Middle frontal gyrus (tissue), 1 donor: ENCODE measurements around the gene ABCG5.

Experiments used
- DNase-seq: peaks from one replicate; pipeline ENCODE4 v3.0.0-alpha.2; 2015; ENCODE audit warnings: low spot score; ENCODE audit errors: extremely low spot score

ABCG5 gene

GRCh38 chr2:43842866-43843226 is 4.2 kb upstream of the ABCG5 start:
- no peak for DNase-seq

- no peak for DNase-seq
Observed at GRCh38 chr2:43841949-43842865, 3.6 kb upstream of the ABCG5 start.

GRCh38 chr2:43840965-43841364 is 2.3 kb upstream of the ABCG5 start:
- DNase-seq, result no peak

GRCh38 chr2:43839776-43840564 is 1.3 kb upstream of the ABCG5 start:
- no peak for DNase-seq

GRCh38 chr2:43837831-43838559 is 644 bp downstream of the ABCG5 start:
- DNase-seq, result no peak

- no peak for DNase-seq
Observed at GRCh38 chr2:43837033-43837432, 1.6 kb downstream of the ABCG5 start.

DNA sequence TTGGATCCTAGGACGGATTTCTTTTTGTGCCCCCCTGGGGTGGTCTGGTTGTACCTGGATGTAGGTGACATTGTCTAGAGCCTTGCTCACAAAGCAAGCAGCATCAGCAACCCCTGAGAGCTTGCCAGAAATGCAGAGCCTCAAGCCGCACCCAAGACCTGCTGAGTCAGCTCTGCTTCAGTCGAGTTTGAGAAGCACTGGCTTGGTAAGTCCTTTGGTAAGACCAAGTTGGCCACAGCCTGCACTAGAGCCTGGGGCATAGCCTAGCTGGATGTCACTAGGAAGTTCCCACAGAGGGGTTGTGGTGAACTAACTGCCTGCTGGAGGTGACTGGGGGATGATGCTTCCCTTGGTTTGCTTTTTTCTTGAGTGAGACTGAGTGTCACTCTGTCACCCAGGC is 6.2 kb downstream of the ABCG5 start:
- DNase-seq, result no peak

GRCh38 chr2:43831543-43832294 is 6.9 kb downstream of the ABCG5 start:
- no peak for DNase-seq

- no peak for DNase-seq
Observed at GRCh38 chr2:43826305-43827250, 12.1 kb downstream of the ABCG5 start.

DNA sequence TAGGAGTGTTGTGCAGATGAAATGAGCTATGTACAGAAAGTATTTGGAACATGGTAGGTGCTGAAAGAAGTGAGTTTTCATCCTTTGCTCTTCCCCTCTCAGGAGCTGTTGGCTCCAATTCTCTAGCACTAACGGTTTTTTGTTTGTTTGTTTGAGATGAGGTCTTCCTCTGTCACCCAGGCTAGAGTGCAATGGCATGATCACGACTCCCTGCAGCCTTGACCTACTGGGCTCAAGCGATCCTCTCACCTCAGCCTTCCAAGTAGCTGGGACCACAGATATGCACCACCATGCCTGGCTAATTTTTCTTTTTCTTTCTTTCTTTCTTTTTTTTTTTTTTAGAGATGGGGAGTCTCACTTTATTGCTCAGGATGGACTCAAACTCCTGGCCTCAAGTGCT is 12.8 kb downstream of the ABCG5 start:
- DNase-seq, result no peak

GRCh38 chr2:43824951-43825493 is 13.6 kb downstream of the ABCG5 start:
- no peak for DNase-seq

DNA sequence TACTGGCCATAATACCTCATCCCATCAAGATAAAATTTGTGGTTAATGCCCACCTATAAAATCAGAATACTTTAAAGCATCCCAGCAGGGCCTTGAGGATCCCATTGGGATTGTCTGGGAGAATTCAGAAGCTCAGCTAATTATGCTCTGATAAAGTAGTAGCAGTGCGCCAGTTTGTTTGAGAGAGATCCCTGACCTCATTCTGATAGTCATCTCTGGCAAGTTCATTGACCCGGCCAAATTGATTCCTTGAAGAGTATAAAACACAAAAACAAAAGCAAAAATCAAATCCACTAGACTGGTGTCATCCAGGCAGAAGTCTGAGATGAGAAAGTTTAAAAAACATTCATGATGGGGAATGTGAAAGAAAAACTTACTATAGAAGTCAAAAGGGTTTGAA is 14.1 kb downstream of the ABCG5 start:
- DNase-seq, result no peak

DNA sequence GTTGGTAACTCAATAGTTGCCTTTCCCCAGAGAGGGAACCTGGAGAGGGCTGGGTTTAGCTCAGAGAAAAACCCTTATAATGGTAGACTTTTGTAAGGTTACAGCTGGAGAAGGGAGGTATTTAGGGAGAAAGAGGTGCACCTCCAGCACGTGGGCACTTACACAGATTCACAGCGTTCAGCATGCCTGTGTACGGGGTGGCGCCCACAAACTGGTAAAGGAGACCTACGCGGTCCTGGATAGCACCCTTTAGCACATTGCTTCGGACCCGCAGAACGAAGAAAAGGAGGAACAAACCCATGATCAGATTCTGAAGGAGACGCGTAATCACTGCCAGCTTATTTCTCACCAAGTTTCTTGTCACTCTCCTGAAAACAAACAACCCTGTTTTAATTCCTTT is 14.9 kb downstream of the ABCG5 start:
- no peak for DNase-seq

DNA sequence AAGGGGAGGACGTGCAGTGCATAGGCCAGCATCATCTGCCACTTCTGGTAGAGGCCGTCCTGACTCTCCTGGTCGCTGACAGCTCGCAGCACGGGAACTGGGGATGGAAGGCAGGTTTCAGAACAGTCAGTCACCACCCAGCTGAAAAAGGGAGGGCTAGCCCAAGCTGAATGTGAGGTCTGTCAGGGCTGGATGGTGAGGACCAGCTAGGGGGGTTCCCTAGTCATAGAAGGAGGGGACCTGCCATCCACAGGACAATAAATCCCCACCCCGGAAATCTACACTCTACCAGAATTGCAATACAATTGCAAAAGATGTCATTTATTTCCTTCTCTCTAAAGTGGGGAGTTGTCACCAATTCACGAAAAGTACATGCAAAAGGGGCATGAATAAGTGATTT is 15.8 kb downstream of the ABCG5 start:
- DNase-seq, result no peak

DNA sequence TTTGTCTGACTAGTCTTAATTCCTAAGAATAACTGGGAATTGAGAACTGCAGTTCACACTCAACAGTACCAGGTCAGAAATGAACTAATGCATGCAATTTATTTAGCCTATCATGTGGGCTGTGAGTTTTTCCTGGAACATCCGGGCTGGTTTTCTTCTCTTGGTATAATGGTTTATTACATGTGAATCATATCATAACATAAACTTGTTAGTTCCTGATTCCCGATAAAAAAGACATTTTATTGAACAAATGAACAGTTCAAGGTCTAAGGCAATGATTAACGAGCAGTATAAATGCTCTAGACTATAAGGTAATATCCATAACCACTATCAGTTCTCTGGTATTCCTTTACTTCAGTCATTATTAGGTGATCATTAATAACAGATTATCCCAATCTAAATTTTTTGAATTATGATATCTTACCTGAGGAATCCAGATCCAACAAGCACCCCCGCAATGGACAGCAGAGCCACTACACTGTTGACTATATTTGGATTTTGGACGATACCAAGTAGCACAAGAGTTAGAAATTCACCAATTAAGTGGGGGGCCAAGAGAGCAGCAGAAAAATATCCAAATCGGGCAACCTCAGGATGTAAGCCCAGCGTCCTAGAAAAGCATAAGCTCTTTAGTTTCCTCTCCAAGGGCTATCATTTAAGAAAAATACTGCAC is 19.0 kb downstream of the ABCG5 start:
- DNase-seq, result no peak

DNA sequence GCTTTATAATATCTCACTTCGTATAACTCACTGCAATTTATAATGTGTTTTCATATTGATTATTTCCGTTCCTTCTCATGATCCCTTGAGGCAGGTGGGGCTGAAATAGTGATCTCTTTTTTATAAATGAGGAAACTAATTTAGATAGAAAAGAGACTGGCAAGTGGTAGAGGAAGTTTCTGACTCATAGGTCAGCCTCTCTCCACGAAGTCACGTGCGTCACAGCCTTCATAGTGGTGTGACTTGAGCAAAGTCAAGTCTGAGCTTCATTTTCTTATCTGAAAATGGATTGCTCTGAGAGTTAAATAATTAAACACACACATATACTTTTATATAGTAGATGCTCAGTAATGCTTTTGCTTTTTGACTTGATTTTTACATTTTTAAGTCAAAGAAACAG is 19.9 kb downstream of the ABCG5 start:
- no peak for DNase-seq

DNA sequence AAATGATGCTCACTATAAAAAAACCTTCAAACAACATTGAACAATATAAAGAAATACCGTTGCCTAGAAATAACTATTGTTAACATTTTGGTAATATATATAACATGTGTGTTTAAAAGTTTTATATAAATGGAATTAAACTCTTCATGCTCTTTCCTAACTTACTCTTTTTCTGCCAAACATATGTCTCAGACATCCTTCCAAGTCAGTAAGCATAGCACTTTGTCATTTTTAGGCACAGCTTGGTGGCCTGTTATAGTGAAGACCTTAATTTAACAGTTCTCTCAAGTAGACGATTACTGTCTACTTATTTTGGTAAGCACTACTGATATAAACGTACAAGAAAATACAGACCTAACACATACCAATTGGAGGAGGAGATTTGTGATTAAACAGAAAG is 23.9 kb downstream of the ABCG5 start:
- DNase-seq, result no peak

- DNase-seq, result no peak
Observed at GRCh38 chr2:43812947-43813346, 25.7 kb downstream of the ABCG5 start.

DNA sequence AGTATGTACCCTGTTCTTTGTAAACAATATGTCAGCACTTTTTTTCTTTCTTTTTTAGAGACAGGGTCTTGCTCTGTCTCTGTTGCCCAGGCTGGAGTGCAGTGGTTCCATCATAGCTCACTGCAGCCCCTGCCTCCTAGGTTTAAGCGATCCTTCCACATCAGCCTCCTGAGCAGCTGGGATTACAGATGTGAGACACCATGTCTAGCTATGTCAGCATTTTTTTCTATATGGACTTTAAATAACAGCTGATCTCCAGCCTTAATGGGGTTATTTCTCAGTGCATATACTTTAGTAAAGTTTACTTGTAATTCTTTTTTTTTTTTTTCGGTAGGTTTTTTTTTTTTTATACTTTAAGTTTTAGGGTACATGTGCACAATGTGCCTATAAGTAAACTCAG is 26.6 kb downstream of the ABCG5 start:
- DNase-seq, result no peak
